GM18517 (cell line): ENCODE measurements around the gene GCLC.
"Not testable (repeated sequence)": the region's sequence is repeated elsewhere in the genome, so short reads cannot be mapped to it uniquely, and the experiment has no call there.

Source experiments
- ATAC-seq: cut with Tn5 transposase; IDR thresholded peaks from one replicate; pipeline ENCODE4 v1.9.1; 2021; ENCODE audit warnings: mild to moderate bottlenecking, moderate library complexity; ENCODE audit not compliant: unreplicated experiment

The GCLC gene

DNA sequence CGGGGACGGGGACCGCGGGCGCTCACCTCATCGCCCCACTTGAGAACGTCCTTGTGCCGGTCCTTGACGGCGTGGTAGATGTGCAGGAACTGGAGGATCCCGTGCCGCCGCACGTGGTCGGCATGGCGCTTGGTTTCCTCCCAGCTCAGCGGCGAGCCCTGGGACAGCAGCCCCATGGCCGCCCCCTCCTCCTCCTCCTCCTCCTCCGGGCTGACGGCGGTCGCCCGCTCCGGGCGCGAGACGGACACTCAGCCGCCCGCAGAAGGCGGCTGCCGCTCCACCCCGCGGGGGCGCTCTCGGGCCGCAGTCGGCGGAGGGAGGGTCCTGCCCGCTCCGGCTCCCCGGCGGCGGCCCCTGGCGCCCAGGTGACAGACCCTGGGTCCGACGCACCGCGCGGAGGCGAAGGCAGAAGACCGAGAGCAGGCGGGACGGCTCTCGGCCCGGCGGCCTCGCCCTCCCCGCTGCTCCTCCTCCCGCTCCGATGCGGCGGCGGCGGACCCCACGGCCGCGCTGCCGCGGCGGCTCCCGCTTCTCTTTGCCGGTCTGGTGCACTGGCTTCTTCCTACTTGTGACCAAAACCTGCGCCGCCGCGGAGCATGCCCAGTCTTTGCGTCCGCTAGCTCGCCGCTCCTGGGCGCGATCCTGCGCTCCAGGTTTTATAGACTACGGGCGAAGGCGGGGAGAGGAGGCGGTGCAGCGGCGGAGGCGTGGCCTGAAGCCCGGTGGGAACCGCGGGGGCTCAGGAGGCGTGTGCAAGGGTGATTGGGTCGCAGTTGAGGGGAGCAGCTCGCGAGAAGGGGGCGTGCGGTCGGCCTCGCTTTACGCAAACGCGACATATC lies at the start of gene GCLC:
GCLC (minus strand) TSS at position 632 of the 839 bp plus-strand sequence; CDS start at position 176, 456 bp downstream.
- peak; percentile 71 for ATAC-seq

- ATAC-seq = no peak
Measured at GRCh38 chr6:53594596-53594995, 49.7 kb upstream of the GCLC start.

DNA sequence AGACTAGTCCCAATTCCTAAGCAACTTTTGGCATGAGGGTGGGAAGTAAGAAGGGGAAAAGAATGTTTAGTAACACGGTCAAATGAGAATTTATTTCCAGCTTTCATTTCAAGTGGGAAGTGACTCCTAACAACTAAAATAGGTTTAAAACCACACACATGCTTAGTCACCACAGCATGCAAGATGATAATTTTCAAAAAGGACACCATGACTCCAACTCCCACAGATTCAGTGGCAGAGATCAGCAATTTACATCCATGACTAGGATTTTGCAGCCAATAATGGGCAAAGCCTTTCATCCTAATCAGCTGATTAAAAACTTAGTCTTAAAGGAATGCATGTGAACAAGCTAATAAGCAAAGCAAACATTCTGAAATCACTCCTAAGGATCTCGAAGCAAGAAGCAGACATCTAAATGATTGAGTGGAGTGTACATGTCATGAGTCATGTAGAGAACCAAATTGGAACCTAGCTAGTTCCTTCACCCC lies 48.1 kb upstream of the GCLC start:
- no peak for ATAC-seq

- no peak for ATAC-seq
Measured at GRCh38 chr6:53591873-53592272, 47.0 kb upstream of the GCLC start.

GRCh38 chr6:53588816-53589509 lies 44.1 kb upstream of the GCLC start:
- no peak for ATAC-seq

DNA sequence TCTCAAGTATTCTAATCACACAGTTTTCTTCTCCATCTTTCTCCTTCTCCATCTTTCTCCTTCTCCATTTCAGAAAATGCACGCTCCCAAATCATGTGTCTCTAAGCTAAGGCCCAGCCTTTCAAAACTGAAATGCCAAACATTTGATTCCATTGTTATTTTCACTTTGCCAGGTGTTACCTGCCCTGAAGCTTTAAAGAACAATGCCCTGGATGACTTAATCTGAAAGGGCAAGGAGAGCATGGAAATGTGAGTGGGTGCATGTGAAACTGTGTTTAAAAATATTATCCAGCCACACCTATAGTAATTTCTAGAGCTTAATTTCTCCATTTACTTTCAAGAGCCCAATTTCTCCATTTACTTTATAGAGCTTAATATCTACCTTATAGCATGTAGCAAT lies 42.4 kb upstream of the GCLC start:
- ATAC-seq = no peak

DNA sequence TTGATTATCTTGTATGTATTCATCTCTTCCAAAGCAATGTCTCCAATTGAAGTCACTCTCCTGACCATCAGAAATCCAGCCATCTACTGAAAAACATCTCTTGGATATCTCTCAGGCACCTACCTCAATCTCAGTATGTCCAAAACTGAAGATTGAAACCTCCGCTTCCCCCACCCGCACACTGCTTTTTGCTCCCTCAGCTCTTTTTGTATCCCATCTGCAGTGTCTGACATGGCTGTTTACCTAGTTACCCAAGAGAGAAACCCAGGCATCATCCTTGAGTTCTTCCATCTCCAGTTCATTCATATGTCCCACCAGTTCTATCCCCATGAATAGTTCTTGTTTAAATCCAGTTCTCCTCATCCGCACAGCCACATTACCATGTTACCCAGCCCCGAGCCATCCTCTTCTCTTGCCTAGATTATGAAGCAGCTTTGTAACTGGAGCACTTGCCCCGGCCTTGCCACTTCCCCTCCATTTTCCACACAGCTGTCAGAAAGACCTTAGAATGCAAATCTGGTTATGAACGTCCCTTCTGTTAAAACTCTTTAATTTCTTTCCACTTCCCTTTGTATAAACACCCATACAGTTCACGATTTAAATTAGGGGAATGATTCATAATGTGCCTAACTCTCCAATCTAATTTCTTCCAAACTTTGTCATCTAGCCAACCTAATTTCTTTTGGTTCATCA lies 40.5 kb upstream of the GCLC start:
- ATAC-seq = no peak

DNA sequence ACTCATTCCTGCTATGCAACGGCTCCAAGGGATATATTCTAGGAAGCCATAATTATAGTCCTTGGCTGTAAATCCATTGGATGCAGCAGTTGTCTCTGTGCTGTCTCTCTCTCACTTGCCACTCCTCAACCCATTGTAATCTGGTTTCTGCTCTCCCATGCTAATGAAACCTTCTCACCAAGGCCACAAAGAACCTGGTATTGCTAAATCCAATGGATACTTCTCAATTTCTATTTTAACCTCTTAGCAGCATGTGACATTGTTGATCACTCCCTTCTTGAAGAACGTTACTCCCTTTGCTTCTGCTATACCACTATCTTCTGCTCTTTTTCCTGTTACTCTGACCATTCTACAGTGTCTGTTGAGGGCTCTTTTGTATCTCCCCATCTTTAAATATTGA lies 39.8 kb upstream of the GCLC start:
- ATAC-seq = no peak

- ATAC-seq = no peak
Measured at GRCh38 chr6:53583451-53583850, 38.5 kb upstream of the GCLC start.

- no peak for ATAC-seq
Measured at GRCh38 chr6:53582963-53583362, 38.1 kb upstream of the GCLC start.

DNA sequence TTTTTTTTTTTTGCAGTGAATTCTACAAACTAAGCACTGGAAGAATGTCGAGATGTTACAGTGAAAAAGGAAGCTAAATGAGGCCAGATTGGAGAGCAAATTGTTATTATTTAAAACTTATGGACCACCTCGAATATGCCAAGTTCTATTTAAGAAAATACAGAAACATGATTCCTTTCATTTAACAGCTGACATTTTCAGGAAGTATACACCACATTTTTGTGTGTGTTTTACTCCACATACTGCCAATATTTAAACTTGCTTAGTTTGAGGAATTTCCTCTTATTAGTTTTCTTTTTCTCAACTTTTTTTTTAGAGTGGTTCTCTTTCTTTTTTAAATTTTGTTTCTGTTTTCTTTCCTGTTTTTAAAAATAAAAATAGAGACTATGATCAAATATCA lies 37.0 kb upstream of the GCLC start:
- no peak for ATAC-seq

- no peak for ATAC-seq
Measured at GRCh38 chr6:53581173-53581773, 36.4 kb upstream of the GCLC start.

- ATAC-seq = no peak
Measured at GRCh38 chr6:53579338-53579737, 34.4 kb upstream of the GCLC start.

- ATAC-seq = no peak
Measured at GRCh38 chr6:53578371-53578770, 33.5 kb upstream of the GCLC start.

GRCh38 chr6:53573299-53573698 lies 28.4 kb upstream of the GCLC start:
- no peak for ATAC-seq

DNA sequence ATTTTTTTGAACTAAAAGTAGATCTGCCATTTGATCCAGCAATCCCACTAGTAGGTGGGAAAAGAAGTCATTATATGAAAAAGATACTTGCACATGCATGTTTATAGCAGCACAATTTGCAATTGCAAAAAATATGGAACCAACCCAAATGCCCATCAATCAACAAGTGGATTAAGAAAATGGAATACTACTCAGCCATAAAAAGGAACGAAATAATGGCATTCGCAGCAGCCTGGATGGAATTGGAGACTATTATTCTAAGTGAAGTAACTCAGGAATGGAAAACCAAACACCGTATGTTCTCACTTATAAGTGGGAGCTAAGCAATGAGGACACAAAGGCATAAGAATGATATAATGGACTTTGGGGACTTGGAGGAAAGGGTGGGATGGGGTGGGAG lies 27.5 kb upstream of the GCLC start:
- ATAC-seq = not testable (repeated sequence)

DNA sequence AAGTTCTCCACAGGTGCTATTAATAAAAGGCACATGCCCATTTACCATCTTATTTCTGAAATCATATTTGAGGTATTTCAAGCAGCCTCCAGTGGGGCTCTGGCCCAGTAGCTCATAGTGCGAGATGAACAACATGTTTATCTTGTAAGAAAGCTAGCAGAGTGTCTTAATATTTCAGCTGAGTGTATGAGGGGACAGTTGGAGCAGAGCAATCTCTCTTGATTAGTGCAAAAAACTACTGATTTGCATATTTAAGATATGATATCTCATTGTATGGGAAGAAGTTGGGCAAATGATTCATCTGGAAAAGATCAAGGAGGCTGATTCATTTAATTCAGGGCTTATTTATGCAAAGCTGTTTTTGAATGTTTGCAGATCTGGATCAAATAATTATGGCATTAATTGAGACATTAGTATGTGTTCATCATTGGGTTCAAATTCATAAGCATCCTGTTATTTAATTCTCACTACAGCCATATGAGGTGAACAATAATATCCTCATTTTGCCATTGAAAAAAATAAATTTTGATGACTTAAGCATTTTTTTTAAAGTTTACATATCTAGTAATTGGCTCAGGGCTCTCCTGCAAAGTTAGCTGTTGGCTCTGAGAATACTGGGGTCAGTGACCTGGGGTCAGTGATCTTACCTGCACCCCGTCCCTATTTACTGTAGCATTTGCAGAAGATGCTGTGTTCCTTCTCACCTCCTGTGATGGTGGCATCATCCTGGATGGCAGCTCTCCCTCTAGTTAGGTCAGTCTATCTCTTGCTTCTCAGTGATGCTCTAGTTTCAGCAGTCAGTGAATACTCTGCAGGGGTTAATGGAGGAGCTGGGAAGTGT lies 24.1 kb upstream of the GCLC start:
- no peak for ATAC-seq

GRCh38 chr6:53567701-53568100 lies 22.8 kb upstream of the GCLC start:
- no peak for ATAC-seq

DNA sequence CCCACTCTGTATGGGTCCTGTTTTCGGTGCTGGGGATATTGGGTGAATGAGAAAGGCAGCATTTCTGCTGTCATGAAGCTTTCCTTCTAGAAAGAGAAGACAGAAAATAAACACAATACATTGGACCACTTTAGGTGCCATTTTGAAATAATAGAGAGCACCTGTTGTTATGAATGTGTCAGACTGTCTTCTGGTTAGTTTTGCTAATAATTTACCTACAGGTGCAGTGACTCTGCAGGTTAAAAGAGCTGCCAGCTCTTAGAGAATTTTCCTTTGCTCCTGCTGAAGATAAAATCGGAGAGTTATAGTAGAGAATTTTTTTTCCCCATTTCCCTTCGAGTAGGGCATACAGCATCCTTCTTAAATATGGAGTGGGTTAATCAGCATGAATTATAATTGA lies 21.9 kb upstream of the GCLC start:
- ATAC-seq = no peak

DNA sequence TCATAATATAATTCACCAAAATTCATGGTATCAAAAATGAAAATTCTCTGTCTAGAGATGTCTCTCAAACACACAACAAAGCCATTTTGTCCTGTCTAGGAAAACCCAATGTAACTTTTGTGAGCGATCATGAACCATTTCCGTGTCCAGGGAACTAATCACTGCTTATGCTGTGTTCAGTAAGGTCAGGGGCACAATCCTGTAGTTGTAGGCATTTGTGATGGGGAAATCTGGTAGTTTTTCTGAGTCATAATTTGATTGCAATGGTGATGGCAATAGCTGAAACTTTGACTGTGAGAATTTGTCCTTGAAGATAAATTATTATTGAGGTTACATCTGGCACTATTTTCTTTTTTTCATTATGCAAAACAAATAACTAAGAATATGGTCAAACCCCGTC lies 21.0 kb upstream of the GCLC start:
- ATAC-seq = no peak
